Smooth muscle cell (in vitro differentiated cells): ENCODE measurements around the gene PTH2. TPM values are rescaled to one million over a fixed set of nuclear protein-coding genes. Genes with fewer than 3 reads are reported as not detected.

Experiments used
- DNase-seq: peaks from one replicate; lab custom pipeline; 2025; ENCODE audit not compliant: unreplicated experiment; lab: John Stamatoyannopoulos, UW
- H2AFZ ChIP-seq: fragments of 200-600 bp; sonication (generic); 2 replicates; pipeline ENCODE4 v1.6.0; 2016; ENCODE audit warnings: antibody characterized with exemption, low read depth, mild to moderate bottlenecking
- H3F3A ChIP-seq: fragments of 200-600 bp; sonication (generic); 2 replicates; pipeline ENCODE4 v1.6.0; 2017; ENCODE audit warnings: antibody characterized with exemption, low read depth
- H3K27ac ChIP-seq: fragments of 200-600 bp; sonication (generic); 2 replicates; pipeline ENCODE4 v1.5.1; 2016; ENCODE audit warnings: low read depth, mild to moderate bottlenecking
- H3K27me3 ChIP-seq: fragments of 200-600 bp; sonication (generic); 2 replicates; pipeline ENCODE4 v1.6.1; 2016; ENCODE audit warnings: low read depth, mild to moderate bottlenecking
- H3K36me3 ChIP-seq: fragments of 200-600 bp; sonication (generic); 2 replicates; pipeline ENCODE4 v1.5.1; 2016; ENCODE audit warnings: low read depth
- H3K4me1 ChIP-seq: fragments of 200-600 bp; sonication (generic); 2 replicates; pipeline ENCODE4 v1.5.1; 2016; ENCODE audit warnings: low read depth
- H3K4me2 ChIP-seq: fragments of 200-600 bp; sonication (generic); 2 replicates; pipeline ENCODE4 v1.6.0; 2016; ENCODE audit warnings: mild to moderate bottlenecking
- H3K4me3 ChIP-seq: fragments of 200-600 bp; sonication (generic); 2 replicates; pipeline ENCODE4 v1.5.1; 2016; ENCODE audit warnings: mild to moderate bottlenecking
- H3K79me2 ChIP-seq: fragments of 200-600 bp; sonication (generic); 2 replicates; pipeline ENCODE4 v1.6.0; 2016; ENCODE audit warnings: low read depth, mild to moderate bottlenecking
- H3K9ac ChIP-seq: fragments of 200-600 bp; sonication (generic); 2 replicates; pipeline ENCODE4 v1.6.0; 2016; ENCODE audit warnings: low read depth
- H3K9me3 ChIP-seq: fragments of 200-600 bp; sonication (generic); replicated peaks from 2 replicates; pipeline ENCODE4 v1.5.1; 2016; ENCODE audit warnings: low read depth
- H4K20me1 ChIP-seq: fragments of 200-600 bp; sonication (generic); 2 replicates; pipeline ENCODE4 v1.6.0; 2016; ENCODE audit warnings: low read depth
- WGBS: methylation state at CpG from one replicate; pipeline ENCODE4 v1.1.7; 2016; ENCODE audit warnings: low lambda C conversion rate; 5-methylcytosine and 5-hydroxymethylcytosine counted together
- polyA plus RNA-seq: library from polyadenylated mRNA; unstranded; fragments of >200 nt; fragmentation: Nextera tagmentation; extraction: Ambion mirVana; gene quantifications from 2 replicates; pipeline ENCODE4 v1.2.1, GENCODE V29; 2016
- total RNA-seq: library from RNA; depleted of rRNA; stranded (reverse); fragments of >200 nt; gene quantifications from 2 replicates; pipeline ENCODE4 v1.2.3, GENCODE V29; 2014
- TF ChIP-seq, protein P1 (sequence below): fragments of 200-600 bp; sonication (generic); IDR thresholded peaks from 2 replicates; pipeline ENCODE4 v1.5.1; 2017; ENCODE audit warnings: borderline replicate concordance, mild to moderate bottlenecking, antibody characterized with exemption; ENCODE audit not compliant: insufficient read depth, poor library complexity, severe bottlenecking

The PTH2 gene
- total and polyA plus RNA-seq, 2 experiments from 2014 or later: not detected

DNA sequence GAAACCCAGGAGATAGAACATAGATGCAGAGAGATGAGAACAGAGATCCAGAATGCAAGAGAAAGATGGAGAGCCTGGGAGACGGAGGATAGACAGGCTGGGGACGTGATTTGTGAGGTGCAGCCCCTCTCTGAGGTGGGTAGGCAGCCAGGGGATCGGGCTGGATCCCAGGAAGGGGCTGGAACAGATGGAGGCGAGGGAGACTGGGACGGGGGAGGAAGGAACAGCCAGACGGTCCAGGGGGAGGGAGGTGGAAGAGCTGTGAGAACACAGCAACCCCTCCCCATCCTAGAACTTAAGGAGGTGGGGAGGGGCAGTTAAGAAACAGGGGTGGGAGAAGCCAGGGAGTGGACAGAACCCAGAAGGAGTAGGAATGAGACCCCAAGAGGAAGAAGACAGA lies 15.0 kb upstream of the PTH2 start:
- peaks cover 92% of the 10 kb centered on the region for H3K27me3 ChIP-seq
- no peak for DNase-seq
- peaks cover 8% of the 10 kb centered on the region for H3F3A ChIP-seq
- no peak overlapping the region for H3K4me2 ChIP-seq
- H3K9me3 ChIP-seq: no peaks in the 10 kb centered on the region
- WGBS: 28% methylated on average over 4 of the region's 6 CpGs
- TF ChIP-seq, protein P1, sequence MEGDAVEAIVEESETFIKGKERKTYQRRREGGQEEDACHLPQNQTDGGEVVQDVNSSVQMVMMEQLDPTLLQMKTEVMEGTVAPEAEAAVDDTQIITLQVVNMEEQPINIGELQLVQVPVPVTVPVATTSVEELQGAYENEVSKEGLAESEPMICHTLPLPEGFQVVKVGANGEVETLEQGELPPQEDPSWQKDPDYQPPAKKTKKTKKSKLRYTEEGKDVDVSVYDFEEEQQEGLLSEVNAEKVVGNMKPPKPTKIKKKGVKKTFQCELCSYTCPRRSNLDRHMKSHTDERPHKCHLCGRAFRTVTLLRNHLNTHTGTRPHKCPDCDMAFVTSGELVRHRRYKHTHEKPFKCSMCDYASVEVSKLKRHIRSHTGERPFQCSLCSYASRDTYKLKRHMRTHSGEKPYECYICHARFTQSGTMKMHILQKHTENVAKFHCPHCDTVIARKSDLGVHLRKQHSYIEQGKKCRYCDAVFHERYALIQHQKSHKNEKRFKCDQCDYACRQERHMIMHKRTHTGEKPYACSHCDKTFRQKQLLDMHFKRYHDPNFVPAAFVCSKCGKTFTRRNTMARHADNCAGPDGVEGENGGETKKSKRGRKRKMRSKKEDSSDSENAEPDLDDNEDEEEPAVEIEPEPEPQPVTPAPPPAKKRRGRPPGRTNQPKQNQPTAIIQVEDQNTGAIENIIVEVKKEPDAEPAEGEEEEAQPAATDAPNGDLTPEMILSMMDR: no peak
- H4K20me1 ChIP-seq: no peaks in the 10 kb centered on the region
- H3K79me2 ChIP-seq: no peaks in the 10 kb centered on the region
- H2AFZ ChIP-seq: no peak overlapping the region
- H3K36me3 ChIP-seq: no peaks in the 10 kb centered on the region
- no peak overlapping the region for H3K27ac ChIP-seq
- no peak overlapping the region for H3K9ac ChIP-seq
- H3K4me3 ChIP-seq: no peak overlapping the region
- peaks cover 6% of the 10 kb centered on the region for H3K4me1 ChIP-seq

- H3K4me2 ChIP-seq: no peak overlapping the region
- H3K27me3 ChIP-seq: peaks cover 98% of the 10 kb centered on the region
- WGBS: 46% methylated on average over 7 of the region's 8 CpGs
- H3K9me3 ChIP-seq: no peaks in the 10 kb centered on the region
- peaks cover 6% of the 10 kb centered on the region for H3K4me1 ChIP-seq
- TF ChIP-seq, protein P1: no peak
- H3K36me3 ChIP-seq: no peaks in the 10 kb centered on the region
- no peak overlapping the region for H3K4me3 ChIP-seq
- no peak overlapping the region for H2AFZ ChIP-seq
- H4K20me1 ChIP-seq: no peaks in the 10 kb centered on the region
- DNase-seq: no peak
- H3K27ac ChIP-seq: no peak overlapping the region
- H3F3A ChIP-seq: peaks cover 6% of the 10 kb centered on the region
- no peaks in the 10 kb centered on the region for H3K79me2 ChIP-seq
- H3K9ac ChIP-seq: no peak overlapping the region
Observed at GRCh38 chr19:49437231-49437630, 14.0 kb upstream of the PTH2 start.

- TF ChIP-seq, protein P1: no peak
- Histone ChIP-seq H3K4me3 (no peak overlapping the region), H2AFZ (no peak overlapping the region), H3K4me1 (no peaks in the 10 kb centered on the region), H3K79me2 (no peaks in the 10 kb centered on the region), H3K4me2 (no peak overlapping the region), H3F3A (no peaks in the 10 kb centered on the region), H3K27ac (no peak overlapping the region), H3K9me3 (no peaks in the 10 kb centered on the region), H3K9ac (no peak overlapping the region), H3K27me3 (peaks cover 98% of the 10 kb centered on the region), H3K36me3 (no peaks in the 10 kb centered on the region), H4K20me1 (no peaks in the 10 kb centered on the region)
- no peak for DNase-seq
- WGBS: 22% methylated on average over 41 of the region's 42 CpGs
Observed at GRCh38 chr19:49436381-49437017, 13.3 kb upstream of the PTH2 start.

- Histone ChIP-seq H3F3A (no peaks in the 10 kb centered on the region), H4K20me1 (no peaks in the 10 kb centered on the region), H3K4me2 (no peak overlapping the region), H3K36me3 (no peaks in the 10 kb centered on the region), H3K27me3 (peaks cover 100% of the 10 kb centered on the region), H2AFZ (no peak overlapping the region), H3K9ac (no peak overlapping the region), H3K79me2 (no peaks in the 10 kb centered on the region), H3K27ac (no peak overlapping the region), H3K4me3 (no peak overlapping the region), H3K4me1 (no peaks in the 10 kb centered on the region), H3K9me3 (no peaks in the 10 kb centered on the region)
- DNase-seq: no peak
- TF ChIP-seq, protein P1: no peak
- 97% methylated on average over 10 of the region's 10 CpGs for WGBS
Observed at GRCh38 chr19:49435670-49436069, 12.4 kb upstream of the PTH2 start.
